Measurements from ENCODE around the gene AKT3.

GRCh38 chr1:243748227-243748626 lies 101.8 kb downstream of the AKT3 start:
- TF ChIP-seq, protein P1, sequence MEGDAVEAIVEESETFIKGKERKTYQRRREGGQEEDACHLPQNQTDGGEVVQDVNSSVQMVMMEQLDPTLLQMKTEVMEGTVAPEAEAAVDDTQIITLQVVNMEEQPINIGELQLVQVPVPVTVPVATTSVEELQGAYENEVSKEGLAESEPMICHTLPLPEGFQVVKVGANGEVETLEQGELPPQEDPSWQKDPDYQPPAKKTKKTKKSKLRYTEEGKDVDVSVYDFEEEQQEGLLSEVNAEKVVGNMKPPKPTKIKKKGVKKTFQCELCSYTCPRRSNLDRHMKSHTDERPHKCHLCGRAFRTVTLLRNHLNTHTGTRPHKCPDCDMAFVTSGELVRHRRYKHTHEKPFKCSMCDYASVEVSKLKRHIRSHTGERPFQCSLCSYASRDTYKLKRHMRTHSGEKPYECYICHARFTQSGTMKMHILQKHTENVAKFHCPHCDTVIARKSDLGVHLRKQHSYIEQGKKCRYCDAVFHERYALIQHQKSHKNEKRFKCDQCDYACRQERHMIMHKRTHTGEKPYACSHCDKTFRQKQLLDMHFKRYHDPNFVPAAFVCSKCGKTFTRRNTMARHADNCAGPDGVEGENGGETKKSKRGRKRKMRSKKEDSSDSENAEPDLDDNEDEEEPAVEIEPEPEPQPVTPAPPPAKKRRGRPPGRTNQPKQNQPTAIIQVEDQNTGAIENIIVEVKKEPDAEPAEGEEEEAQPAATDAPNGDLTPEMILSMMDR (conservative IDR thresholded peaks at IDR 0.05 in 1 of 2, IDR thresholded peaks at IDR 0.05 in 1 of 2; ENCODE audit: low read depth in 1 of 2, low read length in 2 of 2) = no peak
- no peak for TF ChIP-seq EZH2 (IDR thresholded peaks at IDR 0.05; ENCODE audit: low read length, missing control alignments)

All from fibroblast of lung (primary cell).